K562 (cell line): Measurements from ENCODE around the gene NDUFAB1. TPM values are rescaled to one million over a fixed set of nuclear protein-coding genes. Genes with fewer than 3 reads are reported as not detected.
A peak's percentile ranks its signal among the peaks of the same experiment; 100 is the strongest.
"Not testable (repeated sequence)": the region's sequence is repeated elsewhere in the genome, so short reads cannot be mapped to it uniquely, and the experiment has no call there.

Experiments
- ATAC-seq: fragments of 200-7000 bp; cut with Tn5 transposase; 3 replicates; pipeline ENCODE4 v1.9.1; 2020; ENCODE audit warnings: moderate library complexity
- BruUV-seq: library from RNA; stranded (reverse); fragments of 400-500 nt; replicated peaks from 2 replicates; lab custom pipeline; 2021; lab: Mats Ljungman, UMichigan
- CTCF ChIA-PET: fragments of 300-600 bp; formaldehyde crosslinking; extraction: SDS; loops from one replicate; lab custom pipeline; 2021; ENCODE audit warnings: low intra/inter-chr PET ratio; lab: Yijun Ruan, JAX
- POLR2A ChIA-PET: fragments of 300-600, 350-650 bp; sonication (Branson Sonifier 250); formaldehyde crosslinking; extraction: SDS; loops from one replicate; lab custom pipeline; 2021; ENCODE audit warnings: antibody characterized with exemption, inconsistent platforms; lab: Yijun Ruan, JAX
- DNase-seq, 4 experiments: peaks; one replicate each; pipeline versions ENCODE4 v3.0.0 to v3.0.0-alpha.2; 2011 to 2018; ENCODE audit warnings: low spot score in 3 of 4, mixed read lengths in 3 of 4; ENCODE audit errors: extremely low read depth in 1 of 4
- FAIRE-seq: peaks from 2 replicates; lab custom pipeline; 2011; peaks lifted over from hg19 to GRCh38; lab: Jason Lieb, UNC
- H2AFZ ChIP-seq: 2 replicates; pipeline ENCODE4 v1.6.0; 2011; ENCODE audit warnings: low read depth, low read length, control low read depth, inconsistent platforms
- H3K27ac ChIP-seq: fragments of 200-600 bp; 3 replicates; pipeline ENCODE4 v1.8.0; 2011; ENCODE audit warnings: low read depth, mild to moderate bottlenecking, control low read depth, inconsistent platforms, low read length, moderate library complexity, mixed read lengths; ENCODE audit errors: extremely low read depth
- H3K27me3 ChIP-seq, 2 experiments: fragments of 300-600 bp in 1 of 2; 2 replicates in 1 of 2; 3 replicates in 1 of 2; pipeline versions ENCODE4 v1.6.0 to v1.8.0; 2011; ENCODE audit warnings: inconsistent platforms in 2 of 2, low read length in 2 of 2, mild to moderate bottlenecking in 1 of 2, mixed read lengths in 1 of 2, moderate library complexity in 1 of 2; ENCODE audit not compliant: control insufficient read depth in 2 of 2, insufficient read depth in 2 of 2
- H3K36me3 ChIP-seq: fragments of 300-600 bp; 3 replicates; pipeline ENCODE4 v1.8.0; 2011; ENCODE audit warnings: mild to moderate bottlenecking, low read length, inconsistent platforms; ENCODE audit not compliant: control insufficient read depth, insufficient read depth
- H3K4me1 ChIP-seq, 2 experiments: fragments of 200-600 bp in 1 of 2; replicated peaks in 1 of 2; 2 replicates in 1 of 2; 3 replicates in 1 of 2; pipeline versions ENCODE4 v1.5.1 to v1.8.0; 2011; ENCODE audit warnings: inconsistent platforms in 2 of 2, low read length in 2 of 2, mild to moderate bottlenecking in 1 of 2, mixed read lengths in 1 of 2, moderate library complexity in 1 of 2; ENCODE audit not compliant: control insufficient read depth in 2 of 2, insufficient read depth in 2 of 2
- H3K4me2 ChIP-seq: 2 replicates; pipeline ENCODE4 v1.6.1; 2011; ENCODE audit warnings: low read length, control low read depth, inconsistent platforms, mixed read lengths; ENCODE audit not compliant: insufficient read depth
- H3K4me3 ChIP-seq: fragments of 200-600 bp; sonication (generic), shearing (Covaris generic); 2 replicates; pipeline ENCODE4 v1.5.1; 2016; ENCODE audit warnings: control low read depth, inconsistent platforms
- H3K79me2 ChIP-seq: fragments of 200-600 bp; 3 replicates; pipeline ENCODE4 v1.8.0; 2011; ENCODE audit warnings: low read length, inconsistent platforms; ENCODE audit not compliant: control insufficient read depth, insufficient read depth
- H3K9ac ChIP-seq, 2 experiments: 2 replicates each; pipeline versions ENCODE4 v1.6.0 to v1.6.1; 2011; ENCODE audit warnings: low read depth in 2 of 2, low read length in 2 of 2, control low read depth in 1 of 2, inconsistent platforms in 1 of 2, mild to moderate bottlenecking in 1 of 2, mixed read lengths in 1 of 2; ENCODE audit not compliant: insufficient read depth in 1 of 2
- H3K9me1 ChIP-seq: one replicate; pipeline ENCODE4 v1.6.0; 2011; ENCODE audit warnings: inconsistent platforms, mild to moderate bottlenecking, low read length, moderate library complexity; ENCODE audit not compliant: control insufficient read depth, insufficient read depth
- H3K9me3 ChIP-seq: replicated peaks from 2 replicates; pipeline ENCODE4 v1.5.1; 2011; ENCODE audit warnings: low read depth, low read length, inconsistent platforms; ENCODE audit not compliant: control insufficient read depth, insufficient read depth
- H4K20me1 ChIP-seq: replicated peaks from 2 replicates; pipeline ENCODE4 v1.6.1; 2011; ENCODE audit warnings: low read length, inconsistent platforms, mixed read lengths; ENCODE audit not compliant: control insufficient read depth, insufficient read depth
- POLR2A ChIP-seq: fragments of 450-650 bp; conservative IDR thresholded peaks from 2 replicates; pipeline ENCODE4 v1.6.1; 2016
- ZNF347 ChIP-seq: fragments of 450-650 bp; formaldehyde crosslinking; IDR thresholded peaks from 2 replicates; pipeline ENCODE4 v1.4.0; 2020; ENCODE audit warnings: low read depth, mild to moderate bottlenecking, moderate library complexity
- WGBS: fragments of 100-300 bp; shearing (Covaris generic); methylation state at CpG from one replicate; pipeline ENCODE4 v1.1.6; 2016; ENCODE audit warnings: low coverage, mixed read lengths; ENCODE audit not compliant: insufficient coverage; ENCODE audit errors: missing lambda C conversion rate; 5-methylcytosine and 5-hydroxymethylcytosine counted together
- in situ Hi-C: fragments of 300-500 bp; cut with MboI; formaldehyde crosslinking; loops from 4 replicates; pipeline ENCODE4 v1.15.0; 2018; ENCODE audit warnings: inconsistent platforms, mixed read lengths
- intact Hi-C: fragments of 100-400 bp; cut with micrococcal nuclease; formaldehyde crosslinking; loops from 2 replicates; pipeline ENCODE4 v1.14.2; 2022
- polyA plus RNA-seq, 8 experiments: library from polyadenylated mRNA; depleted of rRNA in 4 of 8; stranded (reverse) in 5 of 8; unstranded in 3 of 8; fragments of >200 nt; fragmentation: Nextera tagmentation in 2 of 8; fragmentation: Illumina TruSeq in 1 of 8; extraction: Ambion mirVana in 2 of 8; extraction: Trizol in 1 of 8; gene quantifications; 2 replicates each; pipeline versions ENCODE4 v1.2.1 to v1.2.3, GENCODE V29; 2011 to 2014; ENCODE audit warnings: inconsistent platforms in 1 of 8, missing spikeins in 1 of 8
- total RNA-seq, 7 experiments: library from RNA; depleted of rRNA in 6 of 7; stranded (reverse); fragments of >200 nt in 6 of 7; fragmentation: Illumina TruSeq in 2 of 7; extraction: Trizol in 2 of 7; gene quantifications; 2 replicates each; pipeline versions ENCODE4 v1.2.1 to v1.2.3, GENCODE V29; 2011 to 2021; ENCODE audit warnings: low replicate concordance in 1 of 7

The NDUFAB1 gene
- total and polyA plus RNA-seq, 9 of the 15 experiments (the other 6 are each of a cell fraction or from before 2014, with no cell fraction given): 123 to 481 (median 238) TPM

GRCh38 chr16:23584186-23585076, 11.7 kb downstream of the NDUFAB1 start:
- no TSS peak for BruUV-seq
- in situ Hi-C loops (no loop called here), intact Hi-C loops (no loop called here)
- Histone ChIP-seq H3K79me2 (peaks cover 26% of the 10 kb centered on the region), H3K27me3 (no peaks in the 10 kb centered on the region), H3K4me3 (no peak overlapping the region), H3K4me1 (no peaks in the 10 kb centered on the region; a peak in 1 of 5 replicates), H3K36me3 (peaks cover 83% of the 10 kb centered on the region), H4K20me1 (peaks cover 4% of the 10 kb centered on the region; the same call in 1 of the 2 replicates), H3K4me2 (no peak overlapping the region), H3K9me1 (no peaks in the 10 kb centered on the region), H3K27ac (no peak overlapping the region), H2AFZ (no peak overlapping the region), H3K9me3 (no peaks in the 10 kb centered on the region), H3K9ac (no peak overlapping the region)
- ATAC-seq (no peak), FAIRE-seq (no peak), DNase-seq (no peak)
- POLR2A ChIA-PET: interaction anchor here (1.3 to 2.0 kb wide), 2 partner anchors 9 to 14 kb away, joined by 4 to 11 read pairs; no protein-coding TSS in a partner anchor
- WGBS: 87% methylated on average over 13 of the region's 14 CpGs
- CTCF ChIA-PET: no interaction called here
- 0 out of 2 replicates have a peak, but pooled peaks have one; percentile 27 for TF ChIP-seq POLR2A
- no peak for TF ChIP-seq ZNF347

- H3K4me3 ChIP-seq, H3K9ac ChIP-seq, FAIRE-seq, in situ Hi-C loops, H3K27me3 ChIP-seq, intact Hi-C loops, H3K4me2 ChIP-seq, DNase-seq, H3K4me1 ChIP-seq, H3K9me1 ChIP-seq, H4K20me1 ChIP-seq, H3K27ac ChIP-seq, BruUV-seq, ATAC-seq, H3K9me3 ChIP-seq, CTCF ChIA-PET, H2AFZ ChIP-seq: not testable (repeated sequence)
- WGBS: 100% methylated on average over 1 of the region's 30 CpGs
- Histone ChIP-seq H3K36me3 (peaks cover 80% of the 10 kb centered on the region), H3K79me2 (peaks cover 14% of the 10 kb centered on the region)
- POLR2A ChIA-PET: interaction anchor here (0.9 kb wide), 1 partner anchor 14 kb away, joined by 3 read pairs; no protein-coding TSS in a partner anchor
These were observed 12.8 kb downstream of the NDUFAB1 start for GRCh38 chr16:23583271-23583670.
